GM10266 (cell line): ENCODE data around the gene RHOBTB1.
"Not testable (repeated sequence)": the region's sequence is repeated elsewhere in the genome, so short reads cannot be mapped to it uniquely, and the experiment has no call there.

Experiments
- DNase-seq: peaks from one replicate; pipeline ENCODE4 v3.0.0; 2012; ENCODE audit errors: extremely low spot score
- TF ChIP-seq, protein P1 (sequence below): IDR thresholded peaks from 2 replicates; pipeline ENCODE4 v1.5.1; 2012; ENCODE audit warnings: mild to moderate bottlenecking, low read depth; ENCODE audit not compliant: control insufficient read depth, insufficient read depth; ENCODE audit errors: missing control alignments

Gene RHOBTB1

GRCh38 chr10:60849740-60850139 is 94.2 kb downstream of the RHOBTB1 start:
- DNase-seq: no peak
- TF ChIP-seq, protein P1, sequence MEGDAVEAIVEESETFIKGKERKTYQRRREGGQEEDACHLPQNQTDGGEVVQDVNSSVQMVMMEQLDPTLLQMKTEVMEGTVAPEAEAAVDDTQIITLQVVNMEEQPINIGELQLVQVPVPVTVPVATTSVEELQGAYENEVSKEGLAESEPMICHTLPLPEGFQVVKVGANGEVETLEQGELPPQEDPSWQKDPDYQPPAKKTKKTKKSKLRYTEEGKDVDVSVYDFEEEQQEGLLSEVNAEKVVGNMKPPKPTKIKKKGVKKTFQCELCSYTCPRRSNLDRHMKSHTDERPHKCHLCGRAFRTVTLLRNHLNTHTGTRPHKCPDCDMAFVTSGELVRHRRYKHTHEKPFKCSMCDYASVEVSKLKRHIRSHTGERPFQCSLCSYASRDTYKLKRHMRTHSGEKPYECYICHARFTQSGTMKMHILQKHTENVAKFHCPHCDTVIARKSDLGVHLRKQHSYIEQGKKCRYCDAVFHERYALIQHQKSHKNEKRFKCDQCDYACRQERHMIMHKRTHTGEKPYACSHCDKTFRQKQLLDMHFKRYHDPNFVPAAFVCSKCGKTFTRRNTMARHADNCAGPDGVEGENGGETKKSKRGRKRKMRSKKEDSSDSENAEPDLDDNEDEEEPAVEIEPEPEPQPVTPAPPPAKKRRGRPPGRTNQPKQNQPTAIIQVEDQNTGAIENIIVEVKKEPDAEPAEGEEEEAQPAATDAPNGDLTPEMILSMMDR: no peak

DNA sequence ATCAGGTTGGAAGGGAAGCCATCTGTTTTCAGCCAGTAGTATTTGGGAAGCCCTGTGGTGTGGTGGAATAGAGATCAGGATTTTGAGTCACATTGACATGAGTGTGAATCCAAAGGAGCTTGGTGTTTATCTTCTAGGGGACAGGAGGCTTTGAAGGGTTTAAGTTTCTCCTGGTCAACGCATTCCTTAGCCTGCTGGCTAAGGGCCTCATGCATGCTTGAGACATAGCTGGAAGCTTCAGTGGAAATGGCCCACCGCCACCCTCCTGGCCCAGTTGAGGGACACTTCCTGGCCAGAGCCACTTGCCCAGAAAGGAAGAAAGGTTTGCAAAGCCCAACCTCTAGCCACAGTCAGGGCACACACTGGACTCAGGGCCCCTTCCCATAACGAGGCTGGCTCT is 94.8 kb downstream of the RHOBTB1 start:
- TF ChIP-seq, protein P1: no peak
- no peak for DNase-seq

- DNase-seq: no peak
- TF ChIP-seq, protein P1: no peak
Measured at GRCh38 chr10:60848680-60849079, 95.3 kb downstream of the RHOBTB1 start.

DNA sequence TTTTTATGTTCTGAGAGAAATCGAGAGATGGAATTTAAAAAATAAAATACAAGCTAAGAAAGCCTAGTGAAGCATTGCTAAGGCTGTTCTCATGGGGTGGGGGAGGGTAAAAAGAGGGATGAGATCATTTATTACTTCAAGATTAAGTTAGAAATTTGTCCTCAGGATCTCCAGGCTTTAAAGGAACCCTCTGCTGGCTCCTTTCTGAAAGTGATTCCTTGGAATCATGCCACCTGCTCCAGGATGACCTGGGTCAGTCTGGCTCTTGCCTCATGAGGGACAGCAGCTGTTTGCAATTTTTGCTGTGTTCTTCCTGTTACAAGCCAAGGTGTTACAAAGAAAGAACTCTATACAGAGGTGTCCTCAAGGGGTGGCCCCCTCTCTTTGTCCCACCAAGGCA is 95.9 kb downstream of the RHOBTB1 start:
- no peak for DNase-seq
- TF ChIP-seq, protein P1: no peak

DNA sequence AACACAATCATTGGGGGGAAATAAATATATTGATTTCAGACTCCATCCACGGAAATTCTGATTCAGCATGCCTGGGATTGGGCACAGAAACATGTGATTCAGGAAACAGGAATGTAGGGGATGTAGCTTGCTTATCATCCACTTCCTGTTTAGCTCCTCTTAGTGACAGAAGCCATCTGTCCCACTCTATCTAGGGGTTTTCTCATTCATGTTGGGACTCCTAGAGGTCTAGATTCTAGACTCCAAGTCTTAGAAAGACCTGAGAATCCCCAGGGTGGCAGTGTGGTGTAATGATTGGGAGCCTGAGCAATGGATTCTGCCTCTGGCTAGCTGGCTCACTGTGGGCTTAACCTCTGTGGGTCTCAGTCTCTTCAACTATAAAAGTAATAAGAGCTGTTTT is 97.8 kb downstream of the RHOBTB1 start:
- no peak for DNase-seq
- TF ChIP-seq, protein P1: no peak

GRCh38 chr10:60845038-60845437 is 98.9 kb downstream of the RHOBTB1 start:
- no peak for DNase-seq
- TF ChIP-seq, protein P1: no peak

GRCh38 chr10:60842694-60843093 is 101.3 kb downstream of the RHOBTB1 start:
- TF ChIP-seq, protein P1: no peak
- no peak for DNase-seq

- DNase-seq: not testable (repeated sequence)
Measured at GRCh38 chr10:60841227-60841626, 102.8 kb downstream of the RHOBTB1 start.
